ENCODE data around the gene C2orf66.

Gene C2orf66

GRCh38 chr2:196759378-196759706 lies 49.8 kb downstream of the C2orf66 start:
- no peak for DNase-seq (ENCODE audit: low read depth, low spot score)

- DNase-seq (ENCODE audit: low read depth, low spot score): peak; percentile 1
These were observed 50.4 kb downstream of the C2orf66 start for GRCh38 chr2:196758474-196759377.

All from brain pericyte (primary cell).